Epithelial cell of proximal tubule (primary cell): ENCODE results near the gene FMNL2. TPM values are rescaled to one million over a fixed set of nuclear protein-coding genes. Genes with fewer than 3 reads are reported as not detected.

Experiments
- DNase-seq: peaks from one replicate; pipeline ENCODE4 v3.0.0-alpha.2; 2011; ENCODE audit warnings: low read depth
- H3K4me3 ChIP-seq: 2 replicates; pipeline ENCODE4 v1.5.1; 2011; ENCODE audit warnings: low read depth, mild to moderate bottlenecking, low read length
- CTCF ChIP-seq: conservative IDR thresholded peaks from 2 replicates; pipeline ENCODE4 v1.5.1; 2012; ENCODE audit warnings: low read depth, mild to moderate bottlenecking, low read length
- total RNA-seq: library from RNA; depleted of rRNA; stranded (reverse); fragments of >200 nt; gene quantifications from 2 replicates; pipeline ENCODE4 v1.2.3, GENCODE V29; 2015

FMNL2 gene
- total RNA-seq, 1 donor from 2014 or later = 29.7 TPM

DNA sequence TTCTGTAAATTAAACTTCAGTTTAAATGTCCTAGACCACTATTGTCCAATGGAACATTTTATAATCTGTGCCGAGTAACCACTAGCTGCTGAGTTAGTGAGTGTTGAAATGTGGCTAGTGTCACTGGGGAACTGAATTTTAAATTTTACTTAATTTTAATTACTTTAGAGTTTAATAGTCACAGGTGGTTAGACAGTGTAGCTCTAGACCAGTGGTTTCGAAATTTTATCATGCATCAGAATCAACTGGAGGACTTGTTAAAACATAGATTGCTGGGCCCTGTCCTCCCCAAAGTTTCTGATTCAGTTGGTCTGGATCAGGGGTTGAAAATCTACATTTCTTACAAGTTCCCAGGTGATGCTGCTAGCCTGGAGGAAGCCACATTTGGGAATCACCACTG, 110.4 kb downstream of the FMNL2 start:
- no peak for DNase-seq
- no peak overlapping the region for H3K4me3 ChIP-seq
- no peak for TF ChIP-seq CTCF

- DNase-seq = peak; percentile 92
- no peak for TF ChIP-seq CTCF
- no peak overlapping the region for H3K4me3 ChIP-seq
These were observed 110.8 kb downstream of the FMNL2 start for GRCh38 chr2:152445791-152446201.

- no peak overlapping the region for H3K4me3 ChIP-seq
- TF ChIP-seq CTCF = no peak
- DNase-seq = no peak
These were observed 111.2 kb downstream of the FMNL2 start for GRCh38 chr2:152446213-152446612.

GRCh38 chr2:152447897-152448296, 112.9 kb downstream of the FMNL2 start:
- no peak for DNase-seq
- no peak for TF ChIP-seq CTCF
- no peak overlapping the region for H3K4me3 ChIP-seq

- no peak for TF ChIP-seq CTCF
- H3K4me3 ChIP-seq = no peak overlapping the region
- no peak for DNase-seq
These were observed 113.6 kb downstream of the FMNL2 start for GRCh38 chr2:152448606-152449005.

DNA sequence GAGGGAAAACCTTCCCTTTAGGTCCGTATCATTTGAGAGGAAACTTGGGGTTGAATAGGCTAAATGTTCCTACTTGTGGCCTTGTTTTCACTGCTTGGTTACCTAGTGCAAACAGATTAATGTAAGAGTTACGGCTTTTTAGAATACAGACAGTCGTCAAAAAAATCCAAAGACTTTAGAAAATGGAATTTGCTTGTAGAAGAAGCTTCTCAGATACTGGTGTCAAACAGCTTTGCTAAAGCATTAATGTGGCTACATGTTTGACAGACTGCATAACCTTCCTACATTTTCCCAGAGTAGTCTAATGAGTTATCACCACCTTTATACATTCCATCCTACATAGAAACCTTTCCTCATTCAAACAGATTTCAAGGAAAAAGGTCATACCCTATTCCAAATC, 114.6 kb downstream of the FMNL2 start:
- no peak for DNase-seq
- no peak for TF ChIP-seq CTCF
- H3K4me3 ChIP-seq = no peak overlapping the region

DNA sequence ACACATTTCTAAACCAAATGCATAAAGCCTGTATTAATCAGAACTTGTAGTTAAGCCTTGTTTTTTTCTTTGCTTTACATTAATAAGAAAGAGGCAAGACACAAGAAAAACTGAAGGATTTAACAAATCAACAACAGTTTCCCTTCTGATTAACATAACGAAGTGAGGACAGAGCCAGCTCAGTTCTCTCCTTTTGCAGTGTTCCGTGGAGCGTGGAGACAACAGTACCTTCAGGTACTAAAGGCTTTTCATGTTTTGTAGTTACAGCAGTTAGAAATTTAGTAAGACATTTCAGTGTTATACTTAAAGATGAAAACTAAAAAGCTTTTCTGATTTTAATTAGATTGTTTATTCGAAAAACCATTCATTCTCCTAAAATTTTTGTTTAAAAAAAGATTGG, 115.2 kb downstream of the FMNL2 start:
- H3K4me3 ChIP-seq = no peak overlapping the region
- no peak for DNase-seq
- no peak for TF ChIP-seq CTCF
